Retinal pigment epithelial cell (primary cell): ENCODE measurements around the gene NPAT.

ENCODE experiments used
- DNase-seq: peaks from one replicate; pipeline ENCODE4 v3.0.0-alpha.2; 2010; ENCODE audit warnings: low read depth
- H3K4me3 ChIP-seq: 2 replicates; pipeline ENCODE4 v1.5.1; 2011; ENCODE audit warnings: mild to moderate bottlenecking, low read length, control low read depth, moderate library complexity
- CTCF ChIP-seq: conservative IDR thresholded peaks from 2 replicates; pipeline ENCODE4 v1.5.1; 2011; ENCODE audit warnings: low read depth, low read length, control low read depth, inconsistent platforms

NPAT gene

DNA sequence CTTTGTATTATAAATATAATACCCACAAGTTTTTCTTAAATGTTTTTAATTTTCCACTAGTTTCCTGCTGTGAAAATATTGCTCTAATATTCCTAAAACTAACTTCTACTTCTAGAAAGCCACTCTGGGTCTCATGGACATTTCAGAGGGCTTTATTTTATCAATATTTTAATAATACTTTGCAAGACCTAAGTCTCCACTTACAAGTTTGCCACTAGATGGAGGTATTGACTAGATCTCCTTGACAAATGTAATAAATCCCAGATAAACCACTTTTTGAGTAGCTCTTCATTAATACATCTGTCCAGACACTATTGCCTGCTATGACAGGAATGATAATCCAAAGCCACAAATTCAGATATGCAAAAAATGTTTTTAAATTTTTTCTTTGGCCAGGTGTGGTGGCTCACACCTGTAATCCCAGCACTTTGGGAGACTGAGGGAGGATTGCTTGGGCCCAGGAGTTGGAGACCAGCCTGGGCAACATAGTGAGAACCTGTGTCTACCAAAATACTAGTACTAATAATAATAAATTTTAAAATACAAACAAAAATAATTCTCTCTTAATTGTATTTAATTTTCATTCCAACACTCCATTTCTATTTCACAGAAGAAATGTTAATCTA lies 104.6 kb downstream of the NPAT start:
- TF ChIP-seq CTCF: peak; percentile 63
- no peak for DNase-seq
- H3K4me3 ChIP-seq: no peak overlapping the region

- TF ChIP-seq CTCF: no peak
- DNase-seq: peak; percentile 70
- no peak overlapping the region for H3K4me3 ChIP-seq
These were observed 106.8 kb downstream of the NPAT start for GRCh38 chr11:108115500-108116140.

GRCh38 chr11:108112057-108112456 lies 110.4 kb downstream of the NPAT start:
- no peak for DNase-seq
- no peak overlapping the region for H3K4me3 ChIP-seq
- TF ChIP-seq CTCF: no peak

- no peak for DNase-seq
- no peak for TF ChIP-seq CTCF
- no peak overlapping the region for H3K4me3 ChIP-seq
These were observed 111.3 kb downstream of the NPAT start for GRCh38 chr11:108111126-108111525.
